Coronary artery (tissue), 2 donors: ENCODE measurements around the gene CSF1R.

Experiments
- DNase-seq: peaks from one replicate; pipeline ENCODE4 v3.0.0-alpha.2; 2017; ENCODE audit warnings: low spot score
- H3K27ac ChIP-seq, 2 donors: fragments of 200-600 bp; sonication (generic); one replicate each; pipeline ENCODE4 v1.5.1; 2016 to 2019
- H3K4me3 ChIP-seq: fragments of 200-600 bp; sonication (generic); 2 replicates; pipeline ENCODE4 v1.5.1; 2016; ENCODE audit warnings: mild to moderate bottlenecking, moderate library complexity
- TF ChIP-seq, protein P1 (sequence below): fragments of 200-600 bp; sonication (generic); IDR thresholded peaks from one replicate; pipeline ENCODE4 v1.5.1; 2019; ENCODE audit warnings: antibody characterized with exemption

Gene CSF1R

GRCh38 chr5:150114773-150115408, 28.5 kb upstream of the CSF1R start:
- no peak for DNase-seq
- TF ChIP-seq, protein P1, sequence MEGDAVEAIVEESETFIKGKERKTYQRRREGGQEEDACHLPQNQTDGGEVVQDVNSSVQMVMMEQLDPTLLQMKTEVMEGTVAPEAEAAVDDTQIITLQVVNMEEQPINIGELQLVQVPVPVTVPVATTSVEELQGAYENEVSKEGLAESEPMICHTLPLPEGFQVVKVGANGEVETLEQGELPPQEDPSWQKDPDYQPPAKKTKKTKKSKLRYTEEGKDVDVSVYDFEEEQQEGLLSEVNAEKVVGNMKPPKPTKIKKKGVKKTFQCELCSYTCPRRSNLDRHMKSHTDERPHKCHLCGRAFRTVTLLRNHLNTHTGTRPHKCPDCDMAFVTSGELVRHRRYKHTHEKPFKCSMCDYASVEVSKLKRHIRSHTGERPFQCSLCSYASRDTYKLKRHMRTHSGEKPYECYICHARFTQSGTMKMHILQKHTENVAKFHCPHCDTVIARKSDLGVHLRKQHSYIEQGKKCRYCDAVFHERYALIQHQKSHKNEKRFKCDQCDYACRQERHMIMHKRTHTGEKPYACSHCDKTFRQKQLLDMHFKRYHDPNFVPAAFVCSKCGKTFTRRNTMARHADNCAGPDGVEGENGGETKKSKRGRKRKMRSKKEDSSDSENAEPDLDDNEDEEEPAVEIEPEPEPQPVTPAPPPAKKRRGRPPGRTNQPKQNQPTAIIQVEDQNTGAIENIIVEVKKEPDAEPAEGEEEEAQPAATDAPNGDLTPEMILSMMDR = no peak
- H3K4me3 ChIP-seq = no peak overlapping the region
- H3K27ac ChIP-seq = peak overlapping the region; percentile 53 to 66

DNA sequence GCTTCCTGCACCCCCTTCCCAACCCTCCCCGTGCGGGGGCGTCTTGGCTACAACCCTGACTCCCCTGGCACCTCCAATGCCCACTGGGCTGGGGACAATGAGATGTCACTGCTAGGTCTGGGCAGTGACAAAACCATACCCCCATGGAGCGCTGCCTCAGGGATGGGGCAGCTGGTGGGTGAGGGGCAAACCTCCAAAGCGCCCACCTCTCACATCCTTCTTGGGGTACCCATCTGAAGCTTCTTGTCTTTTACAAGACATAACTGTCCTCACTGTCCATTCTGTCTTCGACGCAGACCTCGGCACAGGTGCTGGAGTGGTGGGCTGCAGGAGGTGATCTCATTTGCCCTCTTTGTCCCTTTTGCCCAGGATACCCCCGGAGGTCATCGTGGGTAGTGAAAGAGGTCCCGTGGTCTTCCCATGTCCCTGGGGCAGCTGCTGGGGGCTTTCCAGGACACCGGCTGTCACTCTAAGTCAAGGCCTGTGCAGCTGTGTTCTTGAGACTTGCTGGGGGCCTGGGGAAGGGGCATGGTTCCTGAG, 27.8 kb upstream of the CSF1R start:
- TF ChIP-seq, protein P1 = no peak
- peak overlapping the region; percentile 53 to 95 for H3K27ac ChIP-seq
- H3K4me3 ChIP-seq = no peak overlapping the region
- no peak for DNase-seq

DNA sequence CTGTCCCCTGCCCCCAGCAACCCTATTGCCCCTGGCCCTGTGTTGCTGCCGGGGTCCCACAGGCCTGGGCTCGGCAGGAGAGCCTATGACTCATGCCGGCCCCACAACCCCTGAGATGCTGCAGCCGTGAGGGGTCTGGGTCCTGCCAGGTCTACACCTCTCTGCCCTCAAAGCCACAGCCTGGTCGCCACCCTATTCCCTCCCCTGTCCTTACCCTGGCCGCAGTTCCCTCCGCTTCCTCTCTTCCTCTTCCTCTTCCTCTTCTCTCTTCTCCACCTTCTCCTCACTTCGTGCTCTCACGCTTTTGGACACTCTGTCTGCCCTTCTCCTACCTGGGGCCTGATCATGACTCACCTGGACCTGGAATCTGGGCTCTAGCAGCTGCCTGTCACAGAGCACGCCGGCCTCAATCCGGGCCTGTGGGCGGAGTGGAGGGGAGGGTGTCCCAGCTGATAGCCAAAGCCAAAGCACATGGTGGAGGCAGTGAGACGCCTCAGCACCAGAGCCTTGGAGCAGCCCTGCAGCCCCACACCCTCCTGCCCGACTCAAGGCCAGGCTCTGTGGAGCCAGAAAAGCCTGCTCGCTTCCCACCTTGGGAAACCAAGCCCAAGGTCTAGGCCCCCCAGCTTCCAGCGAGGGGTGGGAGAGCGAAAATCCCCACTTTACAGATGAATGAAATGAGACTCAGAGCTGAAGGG, 26.8 kb upstream of the CSF1R start:
- DNase-seq = peak; percentile 84
- peak overlapping the region; percentile 84 to 95 for H3K27ac ChIP-seq
- TF ChIP-seq, protein P1 = no peak
- H3K4me3 ChIP-seq = no peak overlapping the region

DNA sequence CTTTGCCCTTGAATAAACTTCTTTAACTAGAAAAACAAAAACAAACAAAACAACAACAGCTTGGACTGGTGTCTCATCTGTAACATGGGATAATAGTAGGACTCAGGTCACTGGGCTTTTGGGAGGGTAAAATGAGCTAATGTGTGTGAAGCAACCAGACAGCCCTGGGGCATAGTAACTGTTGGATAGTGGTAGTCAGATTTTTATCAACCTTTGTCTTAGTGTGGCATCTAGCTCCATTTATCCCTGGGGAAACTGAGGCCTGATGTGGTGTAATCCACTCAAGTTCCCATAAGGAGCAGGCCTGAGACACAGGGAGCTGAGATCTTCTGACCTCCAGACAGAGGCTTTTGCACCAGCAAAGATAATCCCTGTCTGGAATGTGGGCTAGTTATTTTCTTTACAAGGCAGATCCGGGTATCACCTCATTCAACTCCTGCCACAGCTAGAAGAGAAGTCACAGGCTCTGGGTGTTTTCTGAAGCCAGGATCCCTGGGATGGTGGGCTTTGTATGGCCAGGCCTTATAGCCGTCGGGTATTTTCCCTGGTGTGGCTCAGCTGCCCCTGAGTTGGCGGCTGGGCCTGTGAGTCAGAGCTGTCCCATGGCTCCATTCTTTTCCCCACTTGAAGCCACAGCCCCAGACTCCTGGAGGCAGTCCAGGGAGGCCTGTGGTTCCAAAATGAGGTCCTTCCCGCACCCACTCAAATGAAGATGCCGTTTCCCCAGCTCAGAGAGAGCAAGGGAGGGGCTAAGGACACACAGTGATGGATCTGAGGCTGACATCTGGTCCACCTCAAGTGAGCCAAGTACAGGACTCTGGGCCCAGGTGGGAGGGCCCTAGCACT, 26.1 kb upstream of the CSF1R start:
- TF ChIP-seq, protein P1 = no peak
- Histone ChIP-seq H3K4me3 (no peak overlapping the region), H3K27ac (peak overlapping the region; percentile 84 to 95)
- peak; percentile 88 for DNase-seq

GRCh38 chr5:150111122-150111521, 24.8 kb upstream of the CSF1R start:
- H3K4me3 ChIP-seq = no peak overlapping the region
- peak overlapping the region in 1 of 2 donors; percentile 84 for H3K27ac ChIP-seq
- DNase-seq = no peak
- TF ChIP-seq, protein P1 = no peak

DNA sequence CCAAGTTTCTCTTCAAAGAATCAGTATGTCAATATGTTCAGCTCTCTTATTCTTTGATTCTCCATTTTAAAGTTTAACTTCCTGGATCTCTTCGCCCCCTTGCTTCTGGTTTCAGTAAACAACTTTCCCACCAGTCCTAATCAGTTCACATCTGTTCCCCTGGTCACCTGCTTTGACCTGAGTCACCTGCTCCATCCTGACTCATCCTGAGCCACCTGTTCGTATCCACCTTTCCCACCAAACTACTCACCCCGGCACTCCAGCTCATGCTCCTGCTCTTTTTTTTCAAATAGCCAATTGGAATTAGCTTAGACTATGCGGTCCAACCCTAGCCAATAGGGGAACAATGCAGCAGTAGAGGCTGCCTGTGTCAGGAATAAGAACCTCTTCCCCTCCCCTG, 23.6 kb upstream of the CSF1R start:
- DNase-seq = no peak
- no peak overlapping the region for H3K4me3 ChIP-seq
- TF ChIP-seq, protein P1 = no peak
- no peak overlapping the region for H3K27ac ChIP-seq
